Midbrain (tissue), 1 donor: Measurements from ENCODE around the gene MUC20.
"Not testable (repeated sequence)": the region's sequence is repeated elsewhere in the genome, so short reads cannot be mapped to it uniquely, and the experiment has no call there.

Experiments
- DNase-seq: peaks from one replicate; lab custom pipeline; 2025; lab: John Stamatoyannopoulos, UW

The MUC20 gene

GRCh38 chr3:195770841-195771645, 50.3 kb downstream of the MUC20 start:
- not testable (repeated sequence) for DNase-seq

GRCh38 chr3:195771646-195772300, 51.0 kb downstream of the MUC20 start:
- DNase-seq = no peak

- DNase-seq = no peak
These were observed 53.3 kb downstream of the MUC20 start for GRCh38 chr3:195773956-195774537.

DNA sequence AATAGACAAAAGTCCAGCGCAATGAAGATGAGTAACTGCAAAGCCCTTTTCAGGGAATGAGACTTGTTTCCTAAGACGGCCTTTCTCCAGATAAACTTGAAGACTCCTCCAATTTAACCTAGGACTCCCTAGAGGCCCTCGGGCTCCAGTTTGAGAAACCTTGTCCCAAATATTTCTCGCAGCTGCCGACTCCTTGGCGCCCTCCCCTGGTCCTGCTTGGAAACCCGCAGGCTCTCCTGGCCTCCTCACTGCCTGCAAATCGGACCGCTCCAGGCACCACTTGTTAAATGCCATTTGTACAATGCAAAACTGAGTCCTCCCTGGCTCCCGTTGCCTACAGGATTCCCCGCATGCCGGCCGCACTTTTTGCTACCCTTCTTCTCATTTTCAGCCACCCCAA, 54.1 kb downstream of the MUC20 start:
- DNase-seq = peak; percentile 4

DNA sequence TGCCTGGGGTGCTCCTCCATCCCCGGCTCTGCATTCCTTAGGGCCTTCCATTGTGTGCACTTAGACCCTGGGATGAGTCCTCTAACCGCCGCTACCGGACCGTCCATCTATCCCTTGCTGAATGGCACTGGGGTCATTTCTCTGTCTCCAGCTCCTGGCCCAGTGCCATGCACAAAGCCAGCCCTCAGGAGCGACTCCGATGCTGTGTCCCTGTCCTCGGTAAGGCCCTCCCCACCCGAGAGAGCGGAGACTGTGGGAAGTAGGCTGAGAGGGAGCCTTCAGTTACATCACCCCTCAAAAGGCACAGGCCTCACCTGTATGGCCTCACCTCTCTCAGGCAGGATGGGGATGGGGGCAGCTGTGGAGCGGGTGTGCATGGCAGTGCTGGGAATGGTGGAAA, 57.2 kb downstream of the MUC20 start:
- no peak for DNase-seq

GRCh38 chr3:195781236-195781635, 60.5 kb downstream of the MUC20 start:
- DNase-seq = not testable (repeated sequence)
